Esophagus squamous epithelium (tissue), 5 donors: ENCODE data around the gene PKN1. TPM values are rescaled to one million over a fixed set of nuclear protein-coding genes. Genes with fewer than 3 reads are reported as not detected.

Source experiments
- DNase-seq: peaks from one replicate; lab custom pipeline; 2025; lab: John Stamatoyannopoulos, UW
- H3K27ac ChIP-seq, 4 donors: fragments of 200-600 bp; sonication (generic); one replicate each; pipeline ENCODE4 v1.5.1; 2016 to 2019; ENCODE audit warnings: mild to moderate bottlenecking in 1 of 4
- H3K27me3 ChIP-seq, 4 donors: fragments of 200-600 bp; sonication (generic); 1 replicate in 3 of 4; 2 replicates in 1 of 4; pipeline versions ENCODE4 v1.5.1 to v1.6.0; 2017 to 2021; ENCODE audit warnings: antibody characterized with exemption in 1 of 4
- H3K36me3 ChIP-seq, 3 donors: fragments of 200-600 bp; sonication (generic); one replicate each; pipeline ENCODE4 v1.5.1; 2016 to 2019
- H3K4me1 ChIP-seq, 3 donors: fragments of 200-600 bp; sonication (generic); one replicate each; pipeline ENCODE4 v1.5.1; 2017 to 2019
- H3K4me3 ChIP-seq, 4 donors: fragments of 200-600 bp; sonication (generic); 1 replicate in 3 of 4; 2 replicates in 1 of 4; pipeline ENCODE4 v1.5.1; 2016 to 2019; ENCODE audit warnings: mild to moderate bottlenecking in 2 of 4, moderate library complexity in 1 of 4
- H3K9me3 ChIP-seq, 3 donors: fragments of 200-600 bp; sonication (generic); one replicate each; pipeline ENCODE4 v1.5.1; 2016 to 2019
- POLR2A ChIP-seq, 4 donors: fragments of 450-650 bp; IDR thresholded peaks; one replicate each; pipeline ENCODE4 v1.6.1; 2017; ENCODE audit warnings: antibody characterized with exemption in 4 of 4, mild to moderate bottlenecking in 4 of 4, moderate library complexity in 3 of 4
- WGBS, 2 donors: methylation state at CpG; one replicate each; pipeline ENCODE4 v1.1.5; 2018; 5-methylcytosine and 5-hydroxymethylcytosine counted together
- intact Hi-C: fragments of 100-400 bp; cut with DNase I; formaldehyde crosslinking; loops from one replicate; pipeline ENCODE4 v1.15.0; 2022
- total RNA-seq, 4 donors: library from RNA; depleted of rRNA; stranded (reverse); fragments of >200 nt; gene quantifications; one replicate each; pipeline ENCODE4 v1.1.0, GENCODE V29; 2016
- TF ChIP-seq, protein P1 (sequence below), 6 experiments: fragments of 450-650 bp in 4 of 6; fragments of 200-600 bp in 2 of 6; sonication (generic) in 2 of 6; IDR thresholded peaks; one replicate each; pipeline ENCODE4 v1.5.1; 2016 to 2019; ENCODE audit warnings: antibody characterized with exemption in 6 of 6, mild to moderate bottlenecking in 4 of 6, moderate library complexity in 4 of 6
- donor health status: DM: yes; HTN: yes; CAD: no.

The PKN1 gene
- total RNA-seq, 4 donors from 2014 or later, result 6.1 to 38.3 (median 21.0) TPM

DNA sequence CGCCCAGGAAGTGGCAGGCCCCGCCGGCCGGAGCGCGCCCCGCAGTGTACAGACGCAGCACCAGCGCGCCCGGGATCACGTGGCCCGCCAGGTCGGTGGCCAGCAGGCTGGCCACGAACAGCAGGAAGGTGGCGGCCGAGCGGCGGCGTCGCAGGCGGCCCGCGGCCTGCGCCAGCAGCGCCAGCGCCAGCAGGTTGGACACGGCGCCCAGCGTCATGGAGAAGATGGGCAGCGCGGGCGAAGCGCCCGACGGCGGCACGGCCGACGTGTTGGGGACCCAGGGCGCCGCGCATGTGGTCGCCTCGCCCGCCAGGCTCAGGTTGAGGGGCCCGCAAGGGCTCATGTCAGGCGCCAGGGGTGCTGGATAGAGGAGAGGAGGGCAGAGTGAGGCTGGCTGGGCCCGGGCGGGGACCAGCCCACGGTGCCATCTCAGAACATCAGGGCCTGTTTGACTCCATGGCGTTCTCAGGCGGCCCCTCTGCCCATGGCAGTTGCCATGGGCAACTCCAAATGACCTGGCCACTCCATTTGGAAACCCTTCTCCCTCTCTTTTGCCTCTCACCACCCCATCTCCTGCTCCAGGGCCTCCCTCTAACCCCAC, 41.0 kb downstream of the PKN1 start:
- Histone ChIP-seq H3K4me3 (peak overlapping the region in 2 of 4 donors; percentile 20 to 48), H3K36me3 (peaks cover 0 to 46% (median 15%) of the 10 kb centered on the region in 3 donors), H3K27me3 (peaks cover 0 to 36% (median 0%) of the 10 kb centered on the region in 4 donors), H3K9me3 (no peaks in the 10 kb centered on the region), H3K4me1 (peaks cover 36 to 72% (median 50%) of the 10 kb centered on the region in 3 donors), H3K27ac (peak overlapping the region in 2 of 4 donors; percentile 70 to 77)
- WGBS, 2 donors, result 43% methylated on average over 26 of the region's 53 CpGs; no CpG with 5 or more reads in 1 of the 2 donors
- DNase-seq, result no peak
- TF ChIP-seq, protein P1, sequence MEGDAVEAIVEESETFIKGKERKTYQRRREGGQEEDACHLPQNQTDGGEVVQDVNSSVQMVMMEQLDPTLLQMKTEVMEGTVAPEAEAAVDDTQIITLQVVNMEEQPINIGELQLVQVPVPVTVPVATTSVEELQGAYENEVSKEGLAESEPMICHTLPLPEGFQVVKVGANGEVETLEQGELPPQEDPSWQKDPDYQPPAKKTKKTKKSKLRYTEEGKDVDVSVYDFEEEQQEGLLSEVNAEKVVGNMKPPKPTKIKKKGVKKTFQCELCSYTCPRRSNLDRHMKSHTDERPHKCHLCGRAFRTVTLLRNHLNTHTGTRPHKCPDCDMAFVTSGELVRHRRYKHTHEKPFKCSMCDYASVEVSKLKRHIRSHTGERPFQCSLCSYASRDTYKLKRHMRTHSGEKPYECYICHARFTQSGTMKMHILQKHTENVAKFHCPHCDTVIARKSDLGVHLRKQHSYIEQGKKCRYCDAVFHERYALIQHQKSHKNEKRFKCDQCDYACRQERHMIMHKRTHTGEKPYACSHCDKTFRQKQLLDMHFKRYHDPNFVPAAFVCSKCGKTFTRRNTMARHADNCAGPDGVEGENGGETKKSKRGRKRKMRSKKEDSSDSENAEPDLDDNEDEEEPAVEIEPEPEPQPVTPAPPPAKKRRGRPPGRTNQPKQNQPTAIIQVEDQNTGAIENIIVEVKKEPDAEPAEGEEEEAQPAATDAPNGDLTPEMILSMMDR (IDR thresholded peaks at IDR 0.05), result no peak
- no peak for TF ChIP-seq POLR2A (IDR thresholded peaks at IDR 0.05)
- intact Hi-C loops, result no loop called here

GRCh38 chr19:14474827-14475226, 41.7 kb downstream of the PKN1 start:
- no peak for DNase-seq
- WGBS, 2 donors, result 32 to 40% methylated on average over 9 to 11 of the region's 12 CpGs
- Histone ChIP-seq H3K4me1 (peaks cover 36 to 74% (median 50%) of the 10 kb centered on the region in 3 donors), H3K27ac (peak overlapping the region in 3 of 4 donors; percentile 70 to 77 (median 71)), H3K9me3 (no peaks in the 10 kb centered on the region), H3K27me3 (peaks cover 0 to 36% (median 0%) of the 10 kb centered on the region in 4 donors), H3K36me3 (peaks cover 6 to 46% (median 23%) of the 10 kb centered on the region in 3 donors), H3K4me3 (peak overlapping the region in 2 of 4 donors; percentile 34 to 48)
- intact Hi-C loops, result no loop called here
- no peak for TF ChIP-seq POLR2A (IDR thresholded peaks at IDR 0.05)
- TF ChIP-seq, protein P1 (IDR thresholded peaks at IDR 0.05), result no peak

DNA sequence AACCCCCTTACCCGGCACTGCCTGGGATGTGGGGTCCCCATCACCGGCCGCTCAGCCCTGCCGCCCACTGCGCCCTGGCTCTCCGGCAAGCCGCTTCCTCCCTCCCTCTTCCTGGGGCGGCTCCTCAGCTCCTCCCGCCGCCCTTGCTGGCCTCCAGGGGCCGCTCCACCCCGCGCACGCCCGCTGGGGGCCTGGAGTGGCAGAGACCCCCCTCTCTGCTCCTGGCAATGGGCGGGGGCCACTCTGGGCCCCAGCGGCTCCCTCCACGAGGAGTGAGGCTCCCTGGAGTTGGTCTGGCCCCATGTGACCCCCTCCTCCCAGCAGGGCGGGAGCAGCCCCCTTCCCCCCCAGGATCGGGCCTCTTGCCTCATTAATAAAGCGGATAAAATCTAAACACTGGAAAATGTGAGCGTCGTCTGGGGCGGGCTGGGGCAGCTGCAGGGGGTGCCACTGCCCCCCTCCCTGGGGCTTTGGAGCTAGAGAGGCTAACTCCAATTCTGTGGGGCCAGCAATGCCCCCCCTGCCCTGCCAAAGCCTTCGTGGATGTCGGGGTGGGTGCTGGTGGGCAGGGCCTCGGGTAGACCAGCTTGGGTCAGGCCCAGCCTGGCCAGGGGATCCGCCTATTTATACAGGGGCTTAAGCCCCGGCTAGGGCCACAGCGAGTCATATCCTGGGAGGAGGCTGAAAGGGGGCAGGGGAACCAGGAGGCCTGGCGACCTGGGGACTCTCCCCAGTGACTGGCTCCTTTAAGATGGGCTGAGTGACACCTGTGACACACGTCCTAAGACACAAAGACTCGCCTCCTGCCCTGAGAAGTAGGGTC, 42.4 kb downstream of the PKN1 start, which contains the start of gene PTGER1:
PTGER1 (minus strand) TSS at position 104 of the 823 bp plus-strand sequence. CDS start 1,034 bp downstream, outside the sequence.
- Histone ChIP-seq H3K9me3 (no peaks in the 10 kb centered on the region), H3K4me1 (peaks cover 36 to 80% (median 50%) of the 10 kb centered on the region in 3 donors), H3K27ac (peak within 1 kb of the TSS; percentile 23 to 77 (median 70)), H3K27me3 (peaks cover 0 to 36% (median 0%) of the 10 kb centered on the region in 4 donors), H3K36me3 (peaks cover 6 to 46% (median 23%) of the 10 kb centered on the region in 3 donors), H3K4me3 (peak within 1 kb of the TSS in 2 of 4 donors; percentile 34 to 48)
- TF ChIP-seq, protein P1 (IDR thresholded peaks at IDR 0.05), result peak in 4 of 6 experiments; percentile 34 to 56 (median 40)
- TF ChIP-seq POLR2A (IDR thresholded peaks at IDR 0.05), result no peak
- WGBS, 2 donors, result 1 to 8% methylated on average over 4 to 10 of the region's 33 CpGs
- no peak for DNase-seq
- intact Hi-C loops, result no loop called here

DNA sequence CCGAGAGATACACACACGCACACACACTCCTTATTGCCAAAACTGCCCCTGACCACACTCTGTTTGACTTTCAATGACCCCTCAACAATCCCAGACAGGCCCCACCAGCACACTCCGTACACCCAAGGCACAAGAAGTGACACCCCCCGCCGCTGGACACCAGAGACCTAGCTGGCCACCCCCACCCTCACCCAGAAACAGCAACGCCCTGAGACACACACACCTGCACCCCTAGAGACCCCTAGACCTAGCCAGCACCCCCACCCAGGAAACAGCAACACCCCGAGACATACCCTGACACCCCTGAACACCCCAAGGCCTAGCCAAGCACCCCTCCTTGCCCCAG, 43.2 kb downstream of the PKN1 start:
- Histone ChIP-seq H3K9me3 (no peaks in the 10 kb centered on the region), H3K36me3 (peaks cover 6 to 47% (median 23%) of the 10 kb centered on the region in 3 donors), H3K4me1 (peaks cover 36 to 83% (median 50%) of the 10 kb centered on the region in 3 donors), H3K4me3 (no peak overlapping the region), H3K27ac (peak overlapping the region; percentile 22 to 77 (median 70)), H3K27me3 (peaks cover 0 to 36% (median 0%) of the 10 kb centered on the region in 4 donors)
- no peak for DNase-seq
- intact Hi-C loops, result no loop called here
- WGBS, 2 donors, result 76% methylated on average over 3 of the region's 7 CpGs; no CpG with 5 or more reads in 1 of the 2 donors
- TF ChIP-seq, protein P1 (IDR thresholded peaks at IDR 0.05), result no peak
- TF ChIP-seq POLR2A (IDR thresholded peaks at IDR 0.05), result no peak
